Neuronal stem cell (in vitro differentiated cells): Measurements from ENCODE around the gene CEP170B.

Source experiments
- DNase-seq: peaks from one replicate; pipeline ENCODE4 v3.0.0-alpha.2; 2013; ENCODE audit warnings: low spot score
- H2AFZ ChIP-seq: one replicate; pipeline ENCODE4 v1.6.1; 2013; ENCODE audit warnings: mild to moderate bottlenecking, low read length, inconsistent platforms
- H2AK5ac ChIP-seq: 2 replicates; pipeline ENCODE4 v1.6.1; 2013; ENCODE audit warnings: low read depth, mild to moderate bottlenecking, inconsistent platforms, low read length, moderate library complexity, mixed read lengths
- H2BK120ac ChIP-seq: 2 replicates; pipeline ENCODE4 v1.6.1; 2013; ENCODE audit warnings: low read depth, mild to moderate bottlenecking, inconsistent platforms, low read length, moderate library complexity, mixed read lengths
- H2BK12ac ChIP-seq: one replicate; pipeline ENCODE4 v1.6.1; 2013; ENCODE audit warnings: low read length, inconsistent platforms
- H2BK15ac ChIP-seq: 2 replicates; pipeline ENCODE4 v1.6.1; 2013; ENCODE audit warnings: mild to moderate bottlenecking, low read length, inconsistent platforms, mixed read lengths
- H2BK5ac ChIP-seq: one replicate; pipeline ENCODE4 v1.6.1; 2013; ENCODE audit warnings: inconsistent platforms, mild to moderate bottlenecking, low read length, moderate library complexity
- H3K14ac ChIP-seq: one replicate; pipeline ENCODE4 v1.6.1; 2013; ENCODE audit warnings: low read length, inconsistent platforms
- H3K18ac ChIP-seq: 2 replicates; pipeline ENCODE4 v1.6.1; 2013; ENCODE audit warnings: low read length, inconsistent platforms
- H3K23ac ChIP-seq: 2 replicates; pipeline ENCODE4 v1.6.1; 2013; ENCODE audit warnings: low read depth, mild to moderate bottlenecking, mixed read lengths, low read length, inconsistent platforms; ENCODE audit not compliant: poor library complexity
- H3K27ac ChIP-seq: replicated peaks from 3 replicates; pipeline ENCODE4 v1.5.1; 2013; ENCODE audit warnings: low read length, inconsistent platforms
- H3K27me3 ChIP-seq, 3 experiments: 2 replicates each; pipeline ENCODE4 v1.6.1; 2013; ENCODE audit warnings: low read length in 3 of 3, mild to moderate bottlenecking in 2 of 3, inconsistent platforms in 1 of 3, low read depth in 1 of 3, mixed read lengths in 1 of 3, moderate library complexity in 1 of 3; ENCODE audit not compliant: control insufficient read depth in 3 of 3, insufficient read depth in 3 of 3
- H3K36me3 ChIP-seq, 2 donors: replicated peaks in 1 of 2; 2 replicates each; pipeline ENCODE4 v1.6.1; 2013; ENCODE audit warnings: low read length in 2 of 2; ENCODE audit not compliant: control insufficient read depth in 2 of 2, insufficient read depth in 2 of 2
- H3K4ac ChIP-seq: 2 replicates; pipeline ENCODE4 v1.6.1; 2013; ENCODE audit warnings: inconsistent platforms, mild to moderate bottlenecking, low read length, moderate library complexity
- H3K4me1 ChIP-seq, 2 donors: 1 replicate in 1 of 2; 2 replicates in 1 of 2; pipeline ENCODE4 v1.6.1; 2013; ENCODE audit warnings: low read length in 2 of 2, low read depth in 1 of 2; ENCODE audit not compliant: control insufficient read depth in 2 of 2, insufficient read depth in 1 of 2
- H3K4me2 ChIP-seq: one replicate; pipeline ENCODE4 v1.6.1; 2013; ENCODE audit warnings: mild to moderate bottlenecking, low read length, inconsistent platforms; ENCODE audit not compliant: insufficient read depth, poor library complexity, severe bottlenecking
- H3K4me3 ChIP-seq, 2 donors: 2 replicates each; pipeline ENCODE4 v1.5.1; 2013; ENCODE audit warnings: low read length in 2 of 2, mild to moderate bottlenecking in 2 of 2, inconsistent platforms in 1 of 2, moderate library complexity in 1 of 2
- H3K79me1 ChIP-seq: one replicate; pipeline ENCODE4 v1.6.1; 2013; ENCODE audit warnings: low read depth, mild to moderate bottlenecking, inconsistent platforms, low read length, moderate library complexity
- H3K9ac ChIP-seq: one replicate; pipeline ENCODE4 v1.6.1; 2013; ENCODE audit warnings: mild to moderate bottlenecking, low read depth, low read length, inconsistent platforms; ENCODE audit not compliant: poor library complexity
- H3K9me3 ChIP-seq, 2 donors: replicated peaks in 1 of 2; 2 replicates each; pipeline versions ENCODE3 to v1.6.1; 2013; ENCODE audit warnings: low read length in 2 of 2, mild to moderate bottlenecking in 2 of 2, inconsistent platforms in 1 of 2, low read depth in 1 of 2, mixed read lengths in 1 of 2, moderate library complexity in 1 of 2; ENCODE audit not compliant: control insufficient read depth in 2 of 2, insufficient read depth in 1 of 2
- H4K8ac ChIP-seq: one replicate; pipeline ENCODE4 v1.6.1; 2013; ENCODE audit warnings: low read depth, mild to moderate bottlenecking, inconsistent platforms, low read length, moderate library complexity
- H4K91ac ChIP-seq: one replicate; pipeline ENCODE4 v1.6.1; 2013; ENCODE audit warnings: low read length, low read depth, mild to moderate bottlenecking, inconsistent platforms; ENCODE audit not compliant: poor library complexity
- WGBS, 2 donors: extraction: QIAGEN DNeasy Blood & Tissue Kit; methylation state at CpG; one replicate each; pipeline ENCODE4 v1.1.7; 2013; ENCODE audit warnings: missing lambda C conversion rate in 2 of 2, mixed read lengths in 1 of 2; ENCODE audit not compliant: insufficient read length in 2 of 2, insufficient replicate concordance in 1 of 2; ENCODE audit errors: extremely low coverage in 2 of 2; 5-methylcytosine and 5-hydroxymethylcytosine counted together

Gene CEP170B

GRCh38 chr14:104881369-104881979 lies 16.4 kb downstream of the CEP170B start:
- H2BK5ac ChIP-seq = peak overlapping the region; percentile 75
- no peak overlapping the region for H3K4me2 ChIP-seq
- peaks cover 0 to 2% of the 10 kb centered on the region in 2 donors for H3K9me3 ChIP-seq
- no peak overlapping the region for H3K27ac ChIP-seq
- no peak overlapping the region for H4K91ac ChIP-seq
- no peak overlapping the region for H2BK15ac ChIP-seq
- H3K36me3 ChIP-seq = peaks cover 4 to 9% of the 10 kb centered on the region in 2 donors
- WGBS, 2 donors = no CpG with 5 or more reads among the region's 13 CpGs
- H3K14ac ChIP-seq = peak overlapping the region; percentile 56
- H3K4me1 ChIP-seq = peaks cover 0 to 3% of the 10 kb centered on the region in 2 donors
- peaks cover 2% of the 10 kb centered on the region for H3K79me1 ChIP-seq
- H2AFZ ChIP-seq = no peak overlapping the region
- no peaks in the 10 kb centered on the region for H3K27me3 ChIP-seq
- no peak overlapping the region for H2BK12ac ChIP-seq
- H3K4ac ChIP-seq = no peak overlapping the region
- no peak overlapping the region for H4K8ac ChIP-seq
- H2BK120ac ChIP-seq = no peak overlapping the region
- H2AK5ac ChIP-seq = peak overlapping the region; percentile 84
- no peak for DNase-seq
- peak overlapping the region; percentile 17 for H3K18ac ChIP-seq
- H3K9ac ChIP-seq = no peak overlapping the region
- H3K4me3 ChIP-seq = no peak overlapping the region
- H3K23ac ChIP-seq = no peak overlapping the region

- no peak overlapping the region for H4K91ac ChIP-seq
- H2BK5ac ChIP-seq = no peak overlapping the region
- WGBS, 2 donors = no CpG with 5 or more reads among the region's 13 CpGs
- H3K9me3 ChIP-seq = peaks cover 0 to 2% of the 10 kb centered on the region in 2 donors
- no peak overlapping the region for H2AFZ ChIP-seq
- no peak overlapping the region for H3K14ac ChIP-seq
- H3K4ac ChIP-seq = no peak overlapping the region
- H3K4me2 ChIP-seq = no peak overlapping the region
- no peak overlapping the region for H2BK120ac ChIP-seq
- no peak overlapping the region for H2BK12ac ChIP-seq
- no peak for DNase-seq
- no peak overlapping the region for H3K4me3 ChIP-seq
- H3K23ac ChIP-seq = peak overlapping the region; percentile 73
- H3K9ac ChIP-seq = peak overlapping the region; percentile 44
- peaks cover 11 to 12% of the 10 kb centered on the region in 2 donors for H3K36me3 ChIP-seq
- peaks cover 5% of the 10 kb centered on the region for H3K79me1 ChIP-seq
- no peak overlapping the region for H3K27ac ChIP-seq
- H3K4me1 ChIP-seq = peaks cover 0 to 3% of the 10 kb centered on the region in 2 donors
- peak overlapping the region; percentile 63 for H2AK5ac ChIP-seq
- H4K8ac ChIP-seq = peak overlapping the region; percentile 65
- no peak overlapping the region for H2BK15ac ChIP-seq
- no peaks in the 10 kb centered on the region for H3K27me3 ChIP-seq
- peak overlapping the region; percentile 74 for H3K18ac ChIP-seq
Observed at GRCh38 chr14:104882325-104882973, 17.4 kb downstream of the CEP170B start.

GRCh38 chr14:104882991-104883660 lies 18.1 kb downstream of the CEP170B start:
- Histone ChIP-seq H4K8ac (peak overlapping the region; percentile 43), H3K9me3 (peaks cover 0 to 2% of the 10 kb centered on the region in 2 donors), H3K27me3 (no peaks in the 10 kb centered on the region), H3K4me3 (no peak overlapping the region), H2BK12ac (no peak overlapping the region), H2BK5ac (peak overlapping the region; percentile 13), H3K14ac (no peak overlapping the region), H2BK15ac (no peak overlapping the region), H3K27ac (no peak overlapping the region), H3K23ac (peak overlapping the region; percentile 85), H2AK5ac (peak overlapping the region; percentile 25), H3K18ac (no peak overlapping the region), H3K36me3 (peaks cover 11 to 12% of the 10 kb centered on the region in 2 donors), H4K91ac (no peak overlapping the region), H3K4ac (no peak overlapping the region), H3K4me1 (peaks cover 0 to 3% of the 10 kb centered on the region in 2 donors), H2AFZ (no peak overlapping the region), H3K4me2 (no peak overlapping the region), H3K9ac (no peak overlapping the region), H2BK120ac (no peak overlapping the region), H3K79me1 (peaks cover 6% of the 10 kb centered on the region)
- no peak for DNase-seq
- no CpG with 5 or more reads among the region's 38 CpGs for WGBS, 2 donors
